Measurements from ENCODE around the gene RMND1.

DNA sequence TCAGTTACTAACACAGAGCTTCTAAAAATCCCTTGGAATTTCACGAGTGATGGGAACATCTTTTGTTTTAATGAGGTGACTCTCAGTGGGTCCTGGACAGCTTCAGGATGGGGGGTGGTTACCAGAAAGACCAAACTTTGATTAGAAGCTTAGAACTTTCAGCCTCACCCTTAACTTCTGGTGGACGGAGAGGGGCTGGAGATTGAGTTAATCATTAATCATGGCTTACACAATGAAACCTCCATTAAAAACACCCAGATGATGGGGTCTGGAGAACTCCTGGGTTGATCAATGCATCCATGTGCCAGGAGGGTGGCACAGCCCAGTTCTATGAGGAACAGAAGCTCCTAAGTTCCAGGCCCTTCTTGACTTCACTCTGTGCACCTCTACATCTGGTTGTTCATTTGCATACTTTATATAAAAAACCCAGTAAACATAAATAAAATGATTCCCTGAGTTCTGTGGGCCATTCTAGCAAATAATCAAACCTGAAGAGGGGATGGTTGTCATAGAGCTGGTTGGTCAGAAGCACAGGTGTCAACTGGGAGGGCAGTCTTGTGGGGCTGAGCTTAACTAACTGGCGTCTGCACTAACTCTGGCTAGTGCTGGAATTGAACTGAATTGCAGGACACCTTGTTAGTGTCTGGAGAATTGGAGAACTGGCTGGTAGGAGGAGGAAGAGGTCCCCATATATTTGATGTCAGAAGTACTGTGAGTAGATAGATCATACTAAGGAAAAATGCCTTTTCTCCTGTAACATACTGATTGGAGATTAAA lies 10.3 kb downstream of the RMND1 start:
- TF ChIP-seq, protein P1, sequence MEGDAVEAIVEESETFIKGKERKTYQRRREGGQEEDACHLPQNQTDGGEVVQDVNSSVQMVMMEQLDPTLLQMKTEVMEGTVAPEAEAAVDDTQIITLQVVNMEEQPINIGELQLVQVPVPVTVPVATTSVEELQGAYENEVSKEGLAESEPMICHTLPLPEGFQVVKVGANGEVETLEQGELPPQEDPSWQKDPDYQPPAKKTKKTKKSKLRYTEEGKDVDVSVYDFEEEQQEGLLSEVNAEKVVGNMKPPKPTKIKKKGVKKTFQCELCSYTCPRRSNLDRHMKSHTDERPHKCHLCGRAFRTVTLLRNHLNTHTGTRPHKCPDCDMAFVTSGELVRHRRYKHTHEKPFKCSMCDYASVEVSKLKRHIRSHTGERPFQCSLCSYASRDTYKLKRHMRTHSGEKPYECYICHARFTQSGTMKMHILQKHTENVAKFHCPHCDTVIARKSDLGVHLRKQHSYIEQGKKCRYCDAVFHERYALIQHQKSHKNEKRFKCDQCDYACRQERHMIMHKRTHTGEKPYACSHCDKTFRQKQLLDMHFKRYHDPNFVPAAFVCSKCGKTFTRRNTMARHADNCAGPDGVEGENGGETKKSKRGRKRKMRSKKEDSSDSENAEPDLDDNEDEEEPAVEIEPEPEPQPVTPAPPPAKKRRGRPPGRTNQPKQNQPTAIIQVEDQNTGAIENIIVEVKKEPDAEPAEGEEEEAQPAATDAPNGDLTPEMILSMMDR (IDR thresholded peaks at IDR 0.05; ENCODE audit: low read depth, low read length, poor library complexity, severe bottlenecking): no peak
- no peak for TF ChIP-seq EZH2phosphoT487 (IDR thresholded peaks at IDR 0.05; ENCODE audit: borderline replicate concordance, low read length)

Data from DOHH2 (cell line).